SK-N-SH (cell line): ENCODE data around the gene RGS9. TPM values are rescaled to one million over a fixed set of nuclear protein-coding genes. Genes with fewer than 3 reads are reported as not detected.

Experiments used
- CTCF ChIA-PET: fragments of 300-600, 350-600 bp; formaldehyde crosslinking; extraction: SDS; loops from one replicate; lab custom pipeline; 2021; lab: Yijun Ruan, JAX
- POLR2A ChIA-PET: fragments of 350-600 bp; sonication (Branson Sonifier 250); formaldehyde crosslinking; extraction: SDS; loops from one replicate; lab custom pipeline; 2020; ENCODE audit warnings: antibody characterized with exemption, inconsistent platforms; lab: Yijun Ruan, JAX
- DNase-seq: peaks from one replicate; pipeline ENCODE4 v3.0.0; 2012
- H2AFZ ChIP-seq: fragments of 200-600 bp; sonication (generic); 2 replicates; pipeline ENCODE4 v1.8.1; 2016; ENCODE audit warnings: antibody characterized with exemption, mild to moderate bottlenecking, low read depth
- H3F3A ChIP-seq: fragments of 200-600 bp; sonication (generic); replicated peaks from 2 replicates; pipeline ENCODE3; 2016; ENCODE audit warnings: antibody characterized with exemption, mild to moderate bottlenecking; ENCODE audit not compliant: insufficient read depth
- H3K27ac ChIP-seq, 2 experiments: fragments of 200-500 bp in 1 of 2; fragments of 200-600 bp in 1 of 2; sonication (Bioruptor generic) in 1 of 2; sonication (generic), shearing (Covaris generic) in 1 of 2; 2 replicates each; pipeline versions ENCODE4 v1.5.1 to v1.6.1; 2014 to 2016; ENCODE audit warnings: low read depth in 2 of 2, inconsistent platforms in 1 of 2, low read length in 1 of 2, mild to moderate bottlenecking in 1 of 2, mixed read lengths in 1 of 2
- H3K27me3 ChIP-seq: fragments of 200-600 bp; sonication (generic), shearing (Covaris generic); 2 replicates; pipeline ENCODE4 v1.6.1; 2016; ENCODE audit warnings: mixed run types; ENCODE audit not compliant: insufficient read depth
- H3K36me3 ChIP-seq, 2 experiments: fragments of 200-500 bp in 1 of 2; fragments of 200-600 bp in 1 of 2; sonication (Bioruptor generic) in 1 of 2; sonication (generic) in 1 of 2; replicated peaks in 1 of 2; 2 replicates each; pipeline versions ENCODE3 to v1.5.1; 2014 to 2016; ENCODE audit warnings: low read length in 1 of 2, mild to moderate bottlenecking in 1 of 2; ENCODE audit not compliant: insufficient read depth in 2 of 2, control insufficient read depth in 1 of 2
- H3K4me1 ChIP-seq, 2 experiments: fragments of 200-500 bp in 1 of 2; fragments of 200-600 bp in 1 of 2; sonication (Bioruptor generic) in 1 of 2; sonication (generic), shearing (Covaris generic) in 1 of 2; 2 replicates each; pipeline versions ENCODE4 v1.5.1 to v1.6.1; 2014 to 2016; ENCODE audit warnings: low read depth in 1 of 2, low read length in 1 of 2, mixed run types in 1 of 2; ENCODE audit not compliant: insufficient read depth in 2 of 2, control insufficient read depth in 1 of 2
- H3K4me2 ChIP-seq: fragments of 200-600 bp; sonication (generic), shearing (Covaris generic); 2 replicates; pipeline ENCODE4 v1.6.1; 2017; ENCODE audit warnings: mixed run types
- H3K4me3 ChIP-seq, 2 experiments: fragments of 200-500 bp in 1 of 2; fragments of 200-600 bp in 1 of 2; sonication (Bioruptor generic) in 1 of 2; sonication (generic), shearing (Covaris generic) in 1 of 2; 2 replicates each; pipeline versions ENCODE4 v1.5.1 to v1.8.1; 2014 to 2016; ENCODE audit warnings: low read depth in 2 of 2, inconsistent platforms in 1 of 2, low read length in 1 of 2, mild to moderate bottlenecking in 1 of 2, mixed read lengths in 1 of 2, moderate library complexity in 1 of 2
- H3K79me2 ChIP-seq: fragments of 200-600 bp; sonication (generic); 2 replicates; pipeline ENCODE4 v1.8.1; 2017; ENCODE audit warnings: mild to moderate bottlenecking; ENCODE audit not compliant: insufficient read depth
- H3K9ac ChIP-seq: fragments of 200-600 bp; sonication (generic); 2 replicates; pipeline ENCODE4 v1.6.1; 2017; ENCODE audit warnings: mixed run types
- H3K9me2 ChIP-seq: fragments of 200-600 bp; sonication (generic); 2 replicates; pipeline ENCODE4 v1.6.1; 2017; ENCODE audit warnings: mixed run types
- H3K9me3 ChIP-seq: fragments of 200-600 bp; sonication (generic); 2 replicates; pipeline ENCODE4 v1.6.1; 2017; ENCODE audit warnings: mixed run types, mild to moderate bottlenecking, moderate library complexity
- H4K20me1 ChIP-seq: fragments of 200-600 bp; sonication (generic); 2 replicates; pipeline ENCODE4 v1.6.1; 2017; ENCODE audit warnings: mild to moderate bottlenecking, mixed run types; ENCODE audit not compliant: insufficient read depth
- CHD2 ChIP-seq: fragments of 150-350 bp; IDR thresholded peaks from 2 replicates; pipeline ENCODE4 v1.6.1; 2018; ENCODE audit warnings: low read length; ENCODE audit not compliant: partially characterized antibody
- CTCF ChIP-seq: fragments of 200-600 bp; sonication (generic); IDR thresholded peaks from 2 replicates; pipeline ENCODE4 v1.6.1; 2017; ENCODE audit warnings: antibody characterized with exemption, mild to moderate bottlenecking, moderate library complexity
- ELF1 ChIP-seq: IDR thresholded peaks from 2 replicates; pipeline ENCODE4 v1.4.0; 2012
- EP300 ChIP-seq, 2 experiments: IDR thresholded peaks; 2 replicates each; pipeline versions ENCODE4 v1.4.0 to v1.6.1; 2012; ENCODE audit warnings: borderline replicate concordance in 1 of 2, low read depth in 1 of 2, low read length in 1 of 2
- EZH2phosphoT487 ChIP-seq: fragments of 200-600 bp; sonication (generic); IDR thresholded peaks from 2 replicates; pipeline ENCODE4 v1.6.1; 2017; ENCODE audit warnings: low read depth, mixed run types, mild to moderate bottlenecking, antibody characterized with exemption, moderate library complexity, borderline replicate concordance
- FOSL2 ChIP-seq: IDR thresholded peaks from 2 replicates; pipeline ENCODE4 v1.4.0; 2012; ENCODE audit warnings: low read depth, mild to moderate bottlenecking, moderate library complexity, borderline replicate concordance
- FOXJ3 ChIP-seq: sonication (generic); formaldehyde crosslinking; IDR thresholded peaks from 2 replicates; pipeline ENCODE4 v1.5.1; 2020; ENCODE audit warnings: mild to moderate bottlenecking, missing genetic modification reagents
- FOXM1 ChIP-seq: IDR thresholded peaks from 2 replicates; pipeline ENCODE4 v1.4.0; 2012; ENCODE audit warnings: low read depth, mild to moderate bottlenecking
- GABPA ChIP-seq: IDR thresholded peaks from 2 replicates; pipeline ENCODE4 v1.4.0; 2012; ENCODE audit warnings: low read depth, mild to moderate bottlenecking
- GATA2 ChIP-seq: sonication (generic); formaldehyde crosslinking; IDR thresholded peaks from 2 replicates; pipeline ENCODE4 v1.5.0; 2020; ENCODE audit warnings: mild to moderate bottlenecking, missing genetic modification reagents
- JUND ChIP-seq: IDR thresholded peaks from 2 replicates; pipeline ENCODE4 v1.4.0; 2012
- MXI1 ChIP-seq: IDR thresholded peaks from 2 replicates; pipeline ENCODE4 v1.6.1; 2012; ENCODE audit warnings: mild to moderate bottlenecking, low read depth, low read length, improper control_type of control experiment
- NFIC ChIP-seq: IDR thresholded peaks from 2 replicates; pipeline ENCODE4 v1.4.0; 2012; ENCODE audit warnings: borderline replicate concordance
- RAD21 ChIP-seq: IDR thresholded peaks from 2 replicates; pipeline ENCODE4 v1.6.1; 2012; ENCODE audit warnings: mild to moderate bottlenecking, low read length
- RCOR1 ChIP-seq: fragments of 150-350 bp; IDR thresholded peaks from 2 replicates; pipeline ENCODE4 v1.6.1; 2017; ENCODE audit warnings: antibody characterized with exemption, low read length
- RFX5 ChIP-seq: IDR thresholded peaks from 2 replicates; pipeline ENCODE4 v1.6.1; 2012; ENCODE audit warnings: mild to moderate bottlenecking, improper control_type of control experiment, low read length
- RXRA ChIP-seq: IDR thresholded peaks from 2 replicates; pipeline ENCODE4 v1.4.0; 2012; ENCODE audit warnings: low read depth, mild to moderate bottlenecking, borderline replicate concordance
- SIN3A ChIP-seq: IDR thresholded peaks from 2 replicates; pipeline ENCODE4 v1.6.1; 2012; ENCODE audit warnings: low read depth, mild to moderate bottlenecking, low read length, moderate library complexity, borderline replicate concordance
- TAF1 ChIP-seq: IDR thresholded peaks from 2 replicates; pipeline ENCODE4 v1.6.1; 2012; ENCODE audit warnings: low read depth, mild to moderate bottlenecking, low read length, moderate library complexity, borderline replicate concordance
- TCF12 ChIP-seq: IDR thresholded peaks from 2 replicates; pipeline ENCODE4 v1.4.0; 2012
- TEAD4 ChIP-seq: IDR thresholded peaks from 2 replicates; pipeline ENCODE4 v1.4.0; 2012; ENCODE audit warnings: mild to moderate bottlenecking, borderline replicate concordance; ENCODE audit not compliant: insufficient read depth
- USF2 ChIP-seq: fragments of 150-350 bp; IDR thresholded peaks from 2 replicates; pipeline ENCODE4 v1.6.1; 2017; ENCODE audit warnings: antibody characterized with exemption, low read length, low read depth, borderline replicate concordance
- YY1 ChIP-seq: IDR thresholded peaks from 2 replicates; pipeline ENCODE4 v1.4.0; 2012; ENCODE audit warnings: low read depth, mild to moderate bottlenecking
- WGBS: methylation state at CpG from one replicate; pipeline ENCODE4 v1.1.6; 2017; ENCODE audit warnings: low lambda C conversion rate; 5-methylcytosine and 5-hydroxymethylcytosine counted together
- polyA plus RNA-seq, 3 experiments: library from polyadenylated mRNA; depleted of rRNA; stranded (reverse); fragments of >200 nt; gene quantifications; 2 replicates each; pipeline ENCODE4 v1.2.3, GENCODE V29; 2012
- TF ChIP-seq, protein P1 (sequence below): IDR thresholded peaks from 2 replicates; pipeline ENCODE4 v1.6.1; 2012; ENCODE audit warnings: mild to moderate bottlenecking, low read depth, low read length, moderate library complexity
- TF ChIP-seq, protein P2 (sequence below): IDR thresholded peaks from 2 replicates; pipeline ENCODE4 v1.4.0; 2012; ENCODE audit warnings: low read depth, borderline replicate concordance
- TF ChIP-seq, protein P3 (sequence below): IDR thresholded peaks from 2 replicates; pipeline ENCODE4 v1.4.0; 2012; ENCODE audit warnings: low read depth

Gene RGS9
- polyA plus RNA-seq, 1 of the 3 experiments (the other 2 are of a cell fraction), result 1.4 TPM

- no peaks in the 10 kb centered on the region for H3K79me2 ChIP-seq
- peaks cover 0 to 4% of the 10 kb centered on the region in 2 experiments; a peak in 1 of 4 replicates for H3K4me1 ChIP-seq
- H2AFZ ChIP-seq, result no peak overlapping the region
- 20% methylated on average over 7 of the region's 7 CpGs for WGBS
- no peak overlapping the region for H3K4me3 ChIP-seq
- peak; percentile 90 for DNase-seq
- H3F3A ChIP-seq, result no peaks in the 10 kb centered on the region
- H3K4me2 ChIP-seq, result no peak overlapping the region
- no peaks in the 10 kb centered on the region for H3K36me3 ChIP-seq
- ChIA-PET POLR2A (interaction anchor here (0.7 to 1.1 kb wide), 2 partner anchors 13 to 143 kb away, joined by 3 to 4 read pairs; no protein-coding TSS in a partner anchor), CTCF (interaction anchor here (0.6 to 3.6 kb wide), 28 partner anchors 11 to 279 kb away, joined by 3 to 34 read pairs (median 4); partner anchors contain the start of genes LRRC37A3 and RGS9)
- no peaks in the 10 kb centered on the region for H3K9me2 ChIP-seq
- no peaks in the 10 kb centered on the region for H3K27me3 ChIP-seq
- no peak overlapping the region for H3K9ac ChIP-seq
- no peaks in the 10 kb centered on the region for H4K20me1 ChIP-seq
- 0 out of 4 replicates have a peak overlapping the region, but pooled peaks of 1 of the 2 experiments have one; percentile 4 for H3K27ac ChIP-seq
- no peaks in the 10 kb centered on the region for H3K9me3 ChIP-seq
- TF ChIP-seq EZH2phosphoT487, result no peak
- TF ChIP-seq RAD21, result peak; percentile 99
- TF ChIP-seq TEAD4, result no peak
- TF ChIP-seq FOXJ3 (CRISPR knock-in tag), result peak; percentile 94
- peak; percentile 95 for TF ChIP-seq CHD2
- TF ChIP-seq SIN3A, result 0 out of 2 replicates have a peak, but pooled peaks have one; percentile 17
- no peak for TF ChIP-seq USF2
- TF ChIP-seq RFX5, result peak; percentile 53; the same call in 1 of the 2 replicates
- TF ChIP-seq YY1, result no peak
- TF ChIP-seq, protein P1, sequence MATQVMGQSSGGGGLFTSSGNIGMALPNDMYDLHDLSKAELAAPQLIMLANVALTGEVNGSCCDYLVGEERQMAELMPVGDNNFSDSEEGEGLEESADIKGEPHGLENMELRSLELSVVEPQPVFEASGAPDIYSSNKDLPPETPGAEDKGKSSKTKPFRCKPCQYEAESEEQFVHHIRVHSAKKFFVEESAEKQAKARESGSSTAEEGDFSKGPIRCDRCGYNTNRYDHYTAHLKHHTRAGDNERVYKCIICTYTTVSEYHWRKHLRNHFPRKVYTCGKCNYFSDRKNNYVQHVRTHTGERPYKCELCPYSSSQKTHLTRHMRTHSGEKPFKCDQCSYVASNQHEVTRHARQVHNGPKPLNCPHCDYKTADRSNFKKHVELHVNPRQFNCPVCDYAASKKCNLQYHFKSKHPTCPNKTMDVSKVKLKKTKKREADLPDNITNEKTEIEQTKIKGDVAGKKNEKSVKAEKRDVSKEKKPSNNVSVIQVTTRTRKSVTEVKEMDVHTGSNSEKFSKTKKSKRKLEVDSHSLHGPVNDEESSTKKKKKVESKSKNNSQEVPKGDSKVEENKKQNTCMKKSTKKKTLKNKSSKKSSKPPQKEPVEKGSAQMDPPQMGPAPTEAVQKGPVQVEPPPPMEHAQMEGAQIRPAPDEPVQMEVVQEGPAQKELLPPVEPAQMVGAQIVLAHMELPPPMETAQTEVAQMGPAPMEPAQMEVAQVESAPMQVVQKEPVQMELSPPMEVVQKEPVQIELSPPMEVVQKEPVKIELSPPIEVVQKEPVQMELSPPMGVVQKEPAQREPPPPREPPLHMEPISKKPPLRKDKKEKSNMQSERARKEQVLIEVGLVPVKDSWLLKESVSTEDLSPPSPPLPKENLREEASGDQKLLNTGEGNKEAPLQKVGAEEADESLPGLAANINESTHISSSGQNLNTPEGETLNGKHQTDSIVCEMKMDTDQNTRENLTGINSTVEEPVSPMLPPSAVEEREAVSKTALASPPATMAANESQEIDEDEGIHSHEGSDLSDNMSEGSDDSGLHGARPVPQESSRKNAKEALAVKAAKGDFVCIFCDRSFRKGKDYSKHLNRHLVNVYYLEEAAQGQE, result peak; percentile 27; the same call in 1 of the 2 replicates
- 0 out of 2 replicates have a peak, but pooled peaks have one; percentile 9 for TF ChIP-seq TAF1
- TF ChIP-seq CTCF, result peak; percentile 96
- TF ChIP-seq NFIC, result peak; percentile 68; the same call in 1 of the 2 replicates
- no peak for TF ChIP-seq GABPA
- TF ChIP-seq RXRA, result no peak; the same call in 1 of the 2 replicates
- TF ChIP-seq, protein P2, sequence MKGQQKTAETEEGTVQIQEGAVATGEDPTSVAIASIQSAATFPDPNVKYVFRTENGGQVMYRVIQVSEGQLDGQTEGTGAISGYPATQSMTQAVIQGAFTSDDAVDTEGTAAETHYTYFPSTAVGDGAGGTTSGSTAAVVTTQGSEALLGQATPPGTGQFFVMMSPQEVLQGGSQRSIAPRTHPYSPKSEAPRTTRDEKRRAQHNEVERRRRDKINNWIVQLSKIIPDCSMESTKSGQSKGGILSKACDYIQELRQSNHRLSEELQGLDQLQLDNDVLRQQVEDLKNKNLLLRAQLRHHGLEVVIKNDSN, result no peak
- TF ChIP-seq JUND, result no peak
- peak; percentile 52 to 92; a peak in 3 of 4 replicates for TF ChIP-seq EP300 (IDR thresholded peaks at IDR 0.05; ENCODE audit: borderline replicate concordance in 1 of 2, low read depth in 1 of 2, low read length in 1 of 2)
- TF ChIP-seq FOXM1, result 0 out of 2 replicates have a peak, but pooled peaks have one; percentile 26
- TF ChIP-seq, protein P3, sequence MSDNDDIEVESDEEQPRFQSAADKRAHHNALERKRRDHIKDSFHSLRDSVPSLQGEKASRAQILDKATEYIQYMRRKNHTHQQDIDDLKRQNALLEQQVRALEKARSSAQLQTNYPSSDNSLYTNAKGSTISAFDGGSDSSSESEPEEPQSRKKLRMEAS, result no peak
- TF ChIP-seq MXI1, result peak; percentile 91
- peak; percentile 71 for TF ChIP-seq TCF12
- no peak for TF ChIP-seq ELF1
- peak; percentile 99 for TF ChIP-seq RCOR1
- TF ChIP-seq FOSL2, result no peak
- peak; percentile 98 for TF ChIP-seq GATA2 (CRISPR knock-in tag)
Measured at GRCh38 chr17:65198653-65199382, 61.6 kb downstream of the RGS9 start.
